Uterus (tissue), 2 donors: ENCODE data around the gene KIAA1217.

Experiments used
- POLR2A ChIP-seq, 2 donors: fragments of 450-650 bp; IDR thresholded peaks; one replicate each; pipeline ENCODE4 v1.6.1; 2016; ENCODE audit warnings: antibody characterized with exemption in 2 of 2, mild to moderate bottlenecking in 1 of 2, moderate library complexity in 1 of 2
- TF ChIP-seq, protein P1 (sequence below), 4 experiments: fragments of 200-600 bp in 2 of 4; fragments of 450-650 bp in 2 of 4; sonication (generic) in 2 of 4; IDR thresholded peaks; one replicate each; pipeline ENCODE4 v1.5.1; 2016 to 2019; ENCODE audit warnings: antibody characterized with exemption in 4 of 4, mild to moderate bottlenecking in 2 of 4, moderate library complexity in 1 of 4

DNA sequence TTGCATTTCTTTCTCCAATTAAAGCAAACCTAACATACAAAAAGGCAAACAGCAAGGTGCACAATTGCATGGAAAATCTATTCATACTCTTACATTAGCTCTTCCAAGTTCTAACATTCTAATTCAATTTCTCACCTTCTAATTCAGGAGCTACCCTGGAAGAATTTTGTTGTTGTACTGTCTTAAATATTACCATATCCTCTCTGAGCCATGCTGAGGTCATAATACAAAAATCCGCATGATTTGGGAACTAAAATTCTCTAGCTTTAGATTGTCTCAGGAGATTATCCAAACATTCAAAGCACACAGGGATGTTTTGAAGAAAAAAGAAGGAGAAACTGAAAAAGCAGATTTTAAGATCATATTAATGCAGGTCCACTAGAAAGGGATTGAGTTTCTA, 229.9 kb downstream of the KIAA1217 start:
- TF ChIP-seq POLR2A (IDR thresholded peaks at IDR 0.05) = no peak
- TF ChIP-seq, protein P1, sequence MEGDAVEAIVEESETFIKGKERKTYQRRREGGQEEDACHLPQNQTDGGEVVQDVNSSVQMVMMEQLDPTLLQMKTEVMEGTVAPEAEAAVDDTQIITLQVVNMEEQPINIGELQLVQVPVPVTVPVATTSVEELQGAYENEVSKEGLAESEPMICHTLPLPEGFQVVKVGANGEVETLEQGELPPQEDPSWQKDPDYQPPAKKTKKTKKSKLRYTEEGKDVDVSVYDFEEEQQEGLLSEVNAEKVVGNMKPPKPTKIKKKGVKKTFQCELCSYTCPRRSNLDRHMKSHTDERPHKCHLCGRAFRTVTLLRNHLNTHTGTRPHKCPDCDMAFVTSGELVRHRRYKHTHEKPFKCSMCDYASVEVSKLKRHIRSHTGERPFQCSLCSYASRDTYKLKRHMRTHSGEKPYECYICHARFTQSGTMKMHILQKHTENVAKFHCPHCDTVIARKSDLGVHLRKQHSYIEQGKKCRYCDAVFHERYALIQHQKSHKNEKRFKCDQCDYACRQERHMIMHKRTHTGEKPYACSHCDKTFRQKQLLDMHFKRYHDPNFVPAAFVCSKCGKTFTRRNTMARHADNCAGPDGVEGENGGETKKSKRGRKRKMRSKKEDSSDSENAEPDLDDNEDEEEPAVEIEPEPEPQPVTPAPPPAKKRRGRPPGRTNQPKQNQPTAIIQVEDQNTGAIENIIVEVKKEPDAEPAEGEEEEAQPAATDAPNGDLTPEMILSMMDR (IDR thresholded peaks at IDR 0.05) = no peak
